ENCODE results near the gene BCO1.

Gene BCO1

GRCh38 chr16:81232740-81233367, 5.6 kb upstream of the BCO1 start:
- DNase-seq (ENCODE audit: low spot score), result no peak

GRCh38 chr16:81237282-81237681, 1.2 kb upstream of the BCO1 start:
- peak; percentile 46 for DNase-seq (ENCODE audit: low spot score)

- DNase-seq (ENCODE audit: low spot score), result no peak
These were observed 570 bp upstream of the BCO1 start for GRCh38 chr16:81237942-81238295.

- DNase-seq (ENCODE audit: low spot score), result no peak
These were observed 1.1 kb downstream of the BCO1 start for GRCh38 chr16:81239367-81240121.

- no peak for DNase-seq (ENCODE audit: low spot score)
These were observed 3.2 kb downstream of the BCO1 start for GRCh38 chr16:81241706-81242105.

- no peak for DNase-seq (ENCODE audit: low spot score)
These were observed 4.6 kb downstream of the BCO1 start for GRCh38 chr16:81242977-81243618.

- no peak for DNase-seq (ENCODE audit: low spot score)
These were observed 5.5 kb downstream of the BCO1 start for GRCh38 chr16:81243942-81244341.

GRCh38 chr16:81251871-81252270, 13.4 kb downstream of the BCO1 start:
- no peak for DNase-seq (ENCODE audit: low spot score)

GRCh38 chr16:81253141-81253540, 14.7 kb downstream of the BCO1 start:
- no peak for DNase-seq (ENCODE audit: low spot score)

GRCh38 chr16:81254922-81255526, 16.5 kb downstream of the BCO1 start:
- no peak for DNase-seq (ENCODE audit: low spot score)

- no peak for DNase-seq (ENCODE audit: low spot score)
These were observed 21.4 kb downstream of the BCO1 start for GRCh38 chr16:81259916-81260315.

- no peak for DNase-seq (ENCODE audit: low spot score)
These were observed 22.7 kb downstream of the BCO1 start for GRCh38 chr16:81261049-81261648.

GRCh38 chr16:81263470-81264220, 25.2 kb downstream of the BCO1 start:
- DNase-seq (ENCODE audit: low spot score), result no peak

- no peak for DNase-seq (ENCODE audit: low spot score)
These were observed 25.9 kb downstream of the BCO1 start for GRCh38 chr16:81264386-81264785.

GRCh38 chr16:81265052-81265451, 26.6 kb downstream of the BCO1 start:
- no peak for DNase-seq (ENCODE audit: low spot score)

GRCh38 chr16:81265658-81266451, 27.4 kb downstream of the BCO1 start:
- peak; percentile 57 for DNase-seq (ENCODE audit: low spot score)

GRCh38 chr16:81266680-81267095, 28.2 kb downstream of the BCO1 start:
- DNase-seq (ENCODE audit: low spot score), result no peak

GRCh38 chr16:81268509-81268908, 30.0 kb downstream of the BCO1 start:
- no peak for DNase-seq (ENCODE audit: low spot score)

GRCh38 chr16:81273223-81273950, 34.9 kb downstream of the BCO1 start:
- peak; percentile 43 for DNase-seq (ENCODE audit: low spot score)

GRCh38 chr16:81275064-81275532, 36.6 kb downstream of the BCO1 start:
- DNase-seq (ENCODE audit: low spot score), result no peak

Measured in globus pallidus (tissue), 1 donor.